Right atrium auricular region (tissue), 2 donors: Measurements from ENCODE around the gene CCDC13. TPM values are rescaled to one million over a fixed set of nuclear protein-coding genes. Genes with fewer than 3 reads are reported as not detected.

Experiments used
- DNase-seq: peaks from one replicate; pipeline ENCODE4 v3.0.0-alpha.2; 2019; ENCODE audit warnings: low spot score
- H3K27ac ChIP-seq, 2 donors: fragments of 200-600 bp; sonication (generic); 1 replicate in 1 of 2; 2 replicates in 1 of 2; pipeline ENCODE4 v1.5.1; 2016 to 2019
- H3K27me3 ChIP-seq, 2 donors: fragments of 200-600 bp; sonication (generic); one replicate each; pipeline versions ENCODE4 v1.5.1 to v1.6.0; 2017 to 2019
- H3K36me3 ChIP-seq: fragments of 200-600 bp; sonication (generic); one replicate; pipeline ENCODE4 v1.5.1; 2016
- H3K4me1 ChIP-seq, 2 donors: fragments of 200-600 bp; sonication (generic); one replicate each; pipeline versions ENCODE4 v1.5.1 to v1.6.0; 2017 to 2019
- H3K4me3 ChIP-seq, 2 donors: fragments of 200-600 bp; sonication (generic); 1 replicate in 1 of 2; 2 replicates in 1 of 2; pipeline ENCODE4 v1.5.1; 2017 to 2019; ENCODE audit warnings: mild to moderate bottlenecking in 1 of 2, moderate library complexity in 1 of 2
- H3K9me3 ChIP-seq, 2 donors: fragments of 200-600 bp; sonication (generic); one replicate each; pipeline ENCODE4 v1.5.1; 2019
- total RNA-seq, 2 donors: library from RNA; depleted of rRNA; stranded (reverse); fragments of >200 nt; gene quantifications; one replicate each; pipeline ENCODE4 v1.1.0, GENCODE V29; 2016
- TF ChIP-seq, protein P1 (sequence below), 2 donors: fragments of 200-600 bp; sonication (generic); IDR thresholded peaks; one replicate each; pipeline ENCODE4 v1.5.1; 2019; ENCODE audit warnings: antibody characterized with exemption in 2 of 2

Gene CCDC13
- total RNA-seq, 2 donors from 2014 or later = 0.35 TPM; not detected in 1

DNA sequence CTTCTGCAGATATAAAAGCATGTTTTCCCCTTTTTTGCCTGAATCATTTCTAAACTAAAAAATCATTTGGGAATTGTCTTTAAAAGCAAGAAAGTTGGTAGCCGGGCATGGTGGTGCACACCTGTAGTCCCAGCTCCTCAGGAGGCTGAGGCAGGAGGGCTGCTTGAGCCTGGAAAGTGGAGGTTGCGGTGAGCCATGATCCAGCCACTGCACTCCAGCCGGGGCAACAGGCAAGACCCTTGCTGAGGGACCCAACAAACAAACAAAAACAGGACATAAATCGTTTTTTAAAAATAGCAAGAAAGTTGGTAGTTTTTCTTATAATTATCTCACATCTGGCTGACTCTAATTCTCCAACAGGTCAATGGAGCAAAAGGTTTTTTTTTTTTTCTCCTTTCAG lies 28.7 kb upstream of the CCDC13 start:
- no peak for DNase-seq
- Histone ChIP-seq H3K36me3 (no peaks in the 10 kb centered on the region), H3K4me3 (no peak overlapping the region), H3K27me3 (no peaks in the 10 kb centered on the region), H3K9me3 (no peaks in the 10 kb centered on the region), H3K27ac (peak overlapping the region in 1 of 2 donors; percentile 95), H3K4me1 (peaks cover 0 to 52% of the 10 kb centered on the region in 2 donors)
- TF ChIP-seq, protein P1, sequence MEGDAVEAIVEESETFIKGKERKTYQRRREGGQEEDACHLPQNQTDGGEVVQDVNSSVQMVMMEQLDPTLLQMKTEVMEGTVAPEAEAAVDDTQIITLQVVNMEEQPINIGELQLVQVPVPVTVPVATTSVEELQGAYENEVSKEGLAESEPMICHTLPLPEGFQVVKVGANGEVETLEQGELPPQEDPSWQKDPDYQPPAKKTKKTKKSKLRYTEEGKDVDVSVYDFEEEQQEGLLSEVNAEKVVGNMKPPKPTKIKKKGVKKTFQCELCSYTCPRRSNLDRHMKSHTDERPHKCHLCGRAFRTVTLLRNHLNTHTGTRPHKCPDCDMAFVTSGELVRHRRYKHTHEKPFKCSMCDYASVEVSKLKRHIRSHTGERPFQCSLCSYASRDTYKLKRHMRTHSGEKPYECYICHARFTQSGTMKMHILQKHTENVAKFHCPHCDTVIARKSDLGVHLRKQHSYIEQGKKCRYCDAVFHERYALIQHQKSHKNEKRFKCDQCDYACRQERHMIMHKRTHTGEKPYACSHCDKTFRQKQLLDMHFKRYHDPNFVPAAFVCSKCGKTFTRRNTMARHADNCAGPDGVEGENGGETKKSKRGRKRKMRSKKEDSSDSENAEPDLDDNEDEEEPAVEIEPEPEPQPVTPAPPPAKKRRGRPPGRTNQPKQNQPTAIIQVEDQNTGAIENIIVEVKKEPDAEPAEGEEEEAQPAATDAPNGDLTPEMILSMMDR (IDR thresholded peaks at IDR 0.05) = no peak

DNA sequence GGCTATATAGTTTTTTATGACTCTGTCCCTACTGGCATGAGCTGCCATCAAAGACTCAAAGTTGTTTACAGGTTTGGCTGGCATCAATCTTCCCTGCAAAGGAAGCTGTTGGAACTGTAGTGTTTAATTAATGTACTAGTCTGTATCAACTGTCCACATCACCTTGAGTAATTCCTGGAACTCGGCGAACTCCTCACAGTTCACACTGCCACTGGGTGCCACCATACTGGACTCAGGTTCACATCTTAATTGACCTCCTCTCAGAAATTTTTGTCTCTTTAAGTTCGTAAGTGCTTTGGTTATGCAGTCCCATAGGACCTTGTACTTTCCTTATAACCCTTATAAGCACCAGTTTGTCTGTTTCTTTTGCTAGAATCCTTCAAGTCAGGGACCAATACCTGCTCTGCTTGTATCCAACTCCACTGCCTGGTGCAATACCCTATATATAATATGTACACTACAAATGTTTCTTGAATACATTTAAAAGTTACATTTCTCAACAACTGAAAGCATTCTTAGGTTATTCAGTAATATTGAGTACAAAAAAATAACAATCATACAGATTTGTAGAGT lies 28.1 kb upstream of the CCDC13 start:
- TF ChIP-seq, protein P1 (IDR thresholded peaks at IDR 0.05) = no peak
- no peak for DNase-seq
- Histone ChIP-seq H3K4me3 (no peak overlapping the region), H3K9me3 (no peaks in the 10 kb centered on the region), H3K27ac (peak overlapping the region in 1 of 2 donors; percentile 95), H3K4me1 (peaks cover 0 to 52% of the 10 kb centered on the region in 2 donors), H3K36me3 (no peaks in the 10 kb centered on the region), H3K27me3 (no peaks in the 10 kb centered on the region)

DNA sequence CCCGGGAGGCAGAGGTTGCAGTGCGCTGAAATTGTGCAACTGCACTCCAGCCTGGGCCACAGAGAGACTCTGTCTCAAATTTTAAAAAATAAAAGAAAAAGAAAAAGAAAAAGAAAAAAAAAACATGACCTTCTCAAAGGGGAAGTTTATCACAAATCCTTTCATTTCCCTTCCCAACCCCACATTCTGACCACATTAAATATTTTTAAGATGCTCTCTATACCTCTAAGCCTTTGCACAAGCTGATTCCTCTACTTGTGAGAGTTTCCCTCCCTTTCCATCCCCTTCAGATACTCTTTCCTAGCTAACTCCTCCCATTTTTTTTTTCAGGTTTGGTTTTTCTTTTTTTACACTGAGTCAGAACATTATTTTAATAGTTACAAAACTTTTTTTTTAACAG lies 27.2 kb upstream of the CCDC13 start:
- H3K4me3 ChIP-seq = no peak overlapping the region
- H3K27ac ChIP-seq = peak overlapping the region in 1 of 2 donors; percentile 1
- H3K27me3 ChIP-seq = no peaks in the 10 kb centered on the region
- H3K4me1 ChIP-seq = peaks cover 0 to 50% of the 10 kb centered on the region in 2 donors
- no peak for DNase-seq
- no peaks in the 10 kb centered on the region for H3K9me3 ChIP-seq
- TF ChIP-seq, protein P1 (IDR thresholded peaks at IDR 0.05) = no peak
- no peaks in the 10 kb centered on the region for H3K36me3 ChIP-seq

DNA sequence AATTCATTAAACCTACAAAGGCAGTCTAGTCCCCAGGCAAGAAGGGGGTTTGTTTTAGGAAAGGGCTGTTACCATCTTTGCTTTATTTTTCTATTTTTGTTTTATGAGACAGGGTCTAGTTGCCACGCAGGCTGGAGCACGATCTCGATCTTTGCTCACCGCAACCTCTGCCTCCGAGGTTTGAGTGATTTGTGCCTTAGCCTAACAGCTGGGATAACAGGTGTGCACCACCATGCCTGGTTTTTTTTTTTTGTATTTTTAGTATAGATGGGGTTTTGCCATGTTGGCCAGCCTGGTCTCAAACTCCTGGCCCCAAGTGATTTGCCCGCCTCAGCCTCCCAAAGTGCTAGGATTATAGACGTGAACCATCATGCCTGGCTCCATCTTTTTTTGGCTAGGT lies 26.3 kb upstream of the CCDC13 start:
- H3K27ac ChIP-seq = no peak overlapping the region
- H3K4me1 ChIP-seq = peaks cover 0 to 44% of the 10 kb centered on the region in 2 donors

DNA sequence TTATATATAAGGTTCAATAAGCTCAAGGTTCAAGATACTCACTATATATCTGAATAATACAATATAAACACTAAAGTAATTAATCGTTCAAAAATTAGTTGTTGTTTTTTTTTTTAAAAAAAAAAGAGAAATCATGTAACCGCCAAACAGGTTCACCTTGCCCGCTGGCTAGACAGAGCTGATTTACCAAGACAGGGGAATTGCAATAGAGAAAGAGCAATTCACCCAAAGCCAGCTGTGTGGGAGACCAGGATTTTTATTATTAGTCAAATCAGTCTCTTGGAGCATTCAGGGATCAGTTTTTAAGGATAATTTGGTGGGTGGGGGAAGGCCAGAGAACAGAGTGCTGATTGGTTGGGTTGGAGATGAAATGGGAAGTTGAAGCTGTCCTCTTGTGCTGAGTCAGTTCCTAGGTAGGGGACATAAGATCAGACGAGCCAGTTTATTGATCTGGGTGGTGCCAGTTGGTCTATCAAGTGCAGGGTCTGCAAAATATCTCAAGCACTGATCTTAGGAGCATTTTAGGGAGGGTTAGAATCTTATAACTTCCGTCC lies 23.4 kb upstream of the CCDC13 start:
- Histone ChIP-seq H3K4me1 (peaks cover 0 to 22% of the 10 kb centered on the region in 2 donors), H3K9me3 (no peaks in the 10 kb centered on the region), H3K27me3 (no peaks in the 10 kb centered on the region), H3K27ac (no peak overlapping the region), H3K4me3 (no peak overlapping the region), H3K36me3 (peaks cover 17% of the 10 kb centered on the region)
- TF ChIP-seq, protein P1 (IDR thresholded peaks at IDR 0.05) = no peak
- DNase-seq = no peak

More for the DNA sequence above, 26.3 kb upstream of the CCDC13 start:
- no peaks in the 10 kb centered on the region for H3K27me3 ChIP-seq
- H3K4me3 ChIP-seq = no peak overlapping the region
- DNase-seq = no peak
- H3K36me3 ChIP-seq = no peaks in the 10 kb centered on the region
- TF ChIP-seq, protein P1 (IDR thresholded peaks at IDR 0.05) = no peak
- no peaks in the 10 kb centered on the region for H3K9me3 ChIP-seq
